GM19239 (cell line): ENCODE measurements around the gene DOCK9.
"Not testable (repeated sequence)": the region's sequence is repeated elsewhere in the genome, so short reads cannot be mapped to it uniquely, and the experiment has no call there.

ENCODE experiments used
- DNase-seq: peaks from one replicate; pipeline ENCODE4 v3.0.0; 2011; ENCODE audit warnings: low spot score; ENCODE audit not compliant: insufficient read length
- FAIRE-seq: peaks from 2 replicates; lab custom pipeline; 2011; peaks lifted over from hg19 to GRCh38; lab: Jason Lieb, UNC

DOCK9 gene

GRCh38 chr13:98834254-98834960 is 143.5 kb downstream of the DOCK9 start:
- no peak for FAIRE-seq
- no peak for DNase-seq

- no peak for FAIRE-seq
- no peak for DNase-seq
Observed at GRCh38 chr13:98831236-98831635, 146.6 kb downstream of the DOCK9 start.

GRCh38 chr13:98829541-98829940 is 148.3 kb downstream of the DOCK9 start:
- no peak for FAIRE-seq

GRCh38 chr13:98828614-98829013 is 149.2 kb downstream of the DOCK9 start:
- FAIRE-seq (no peak), DNase-seq (no peak)

More at GRCh38 chr13:98829541-98829940, 148.3 kb downstream of the DOCK9 start:
- DNase-seq = no peak

- DNase-seq = no peak
- no peak for FAIRE-seq
Observed at GRCh38 chr13:98827449-98827848, 150.4 kb downstream of the DOCK9 start.

GRCh38 chr13:98826146-98826545 is 151.7 kb downstream of the DOCK9 start:
- DNase-seq = no peak
- no peak for FAIRE-seq

GRCh38 chr13:98825659-98826058 is 152.2 kb downstream of the DOCK9 start:
- FAIRE-seq = no peak
- DNase-seq = no peak

- FAIRE-seq = no peak
- DNase-seq = no peak
Observed at GRCh38 chr13:98824376-98825160, 153.3 kb downstream of the DOCK9 start.

GRCh38 chr13:98823442-98823841 is 154.4 kb downstream of the DOCK9 start:
- no peak for DNase-seq
- FAIRE-seq = no peak

- no peak for FAIRE-seq
- no peak for DNase-seq
Observed at GRCh38 chr13:98822225-98822606, 155.6 kb downstream of the DOCK9 start.

GRCh38 chr13:98821372-98822224 is 156.3 kb downstream of the DOCK9 start:
- FAIRE-seq (no peak), DNase-seq (no peak)

GRCh38 chr13:98820744-98821371 is 157.0 kb downstream of the DOCK9 start:
- DNase-seq = no peak
- FAIRE-seq = no peak

- FAIRE-seq (no peak), DNase-seq (no peak)
Observed at GRCh38 chr13:98820300-98820699, 157.6 kb downstream of the DOCK9 start.

- FAIRE-seq (no peak), DNase-seq (no peak)
Observed at GRCh38 chr13:98819382-98820010, 158.4 kb downstream of the DOCK9 start.

GRCh38 chr13:98816406-98816805 is 161.5 kb downstream of the DOCK9 start:
- FAIRE-seq (no peak), DNase-seq (no peak)

- no peak for FAIRE-seq
Observed at GRCh38 chr13:98813993-98814392, 163.9 kb downstream of the DOCK9 start.

GRCh38 chr13:98812186-98812790 is 165.6 kb downstream of the DOCK9 start:
- not testable (repeated sequence) for FAIRE-seq, DNase-seq

More at GRCh38 chr13:98813993-98814392, 163.9 kb downstream of the DOCK9 start:
- DNase-seq = no peak

- DNase-seq = no peak
- FAIRE-seq = no peak
Observed at GRCh38 chr13:98810746-98811145, 167.1 kb downstream of the DOCK9 start.

- DNase-seq (no peak), FAIRE-seq (no peak)
Observed at GRCh38 chr13:98809345-98809777, 168.5 kb downstream of the DOCK9 start.
